DMS153 treated with DMSO at 0.1 percent for 48 hours (cell line): ENCODE measurements around the gene SFXN3.

Experiments used
- DNase-seq: peaks from one replicate; lab custom pipeline; 2025; ENCODE audit not compliant: unreplicated experiment; lab: John Stamatoyannopoulos, UW

The SFXN3 gene

DNA sequence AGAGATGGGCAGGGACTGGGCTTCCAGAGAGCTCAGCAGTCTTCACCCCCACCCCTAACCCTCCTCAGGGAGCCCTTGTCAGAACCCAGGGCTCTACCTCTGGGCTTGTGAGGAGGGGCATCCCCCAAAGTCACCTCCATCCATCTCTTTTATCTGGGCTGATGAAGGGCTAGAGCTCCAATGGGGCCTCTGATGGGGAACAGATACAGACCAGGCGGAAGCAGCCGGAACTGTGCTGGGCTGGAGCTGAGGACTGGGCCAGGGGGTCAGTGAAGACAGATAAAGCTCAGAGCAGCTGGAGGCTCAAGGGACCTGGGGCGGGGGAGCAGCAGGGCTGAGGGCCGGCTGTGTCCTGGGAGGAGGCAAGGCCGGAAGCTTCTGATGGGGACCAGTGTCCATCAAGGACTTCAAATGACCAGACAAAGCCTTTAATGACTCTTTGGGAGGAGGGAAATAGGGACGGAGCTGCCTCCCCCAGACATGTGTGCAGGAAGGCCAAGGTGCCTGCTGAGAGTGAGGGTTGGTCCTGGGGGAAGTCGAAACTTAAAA lies 40.9 kb downstream of the SFXN3 start:
- DNase-seq, result no peak

GRCh38 chr10:101072923-101073322 lies 41.9 kb downstream of the SFXN3 start:
- DNase-seq, result no peak

- no peak for DNase-seq
Measured at GRCh38 chr10:101073631-101074030, 42.6 kb downstream of the SFXN3 start.

- DNase-seq, result no peak
Measured at GRCh38 chr10:101075775-101076174, 44.7 kb downstream of the SFXN3 start.

DNA sequence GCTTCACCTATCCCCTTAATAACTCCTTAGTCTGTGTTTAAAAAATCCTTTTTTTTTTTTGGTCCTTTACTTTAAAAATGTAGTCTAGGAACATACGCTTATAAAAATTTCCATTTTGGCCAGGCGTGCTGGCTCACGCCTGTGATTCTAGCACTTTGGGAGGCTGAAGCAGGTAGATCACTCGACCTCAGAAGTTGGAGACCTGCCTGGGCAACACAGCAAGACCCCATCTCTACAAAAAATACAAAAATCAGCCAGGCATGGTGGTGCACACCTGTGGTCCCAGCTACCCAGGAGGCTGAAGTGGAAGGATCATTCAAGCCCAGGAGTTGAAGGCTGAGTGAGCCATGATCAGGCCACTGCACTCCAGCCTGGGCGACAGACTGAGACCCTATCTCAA lies 45.6 kb downstream of the SFXN3 start:
- no peak for DNase-seq

- DNase-seq, result no peak
Measured at GRCh38 chr10:101079874-101080273, 48.8 kb downstream of the SFXN3 start.

GRCh38 chr10:101080933-101081931 lies 50.2 kb downstream of the SFXN3 start:
- DNase-seq, result no peak

DNA sequence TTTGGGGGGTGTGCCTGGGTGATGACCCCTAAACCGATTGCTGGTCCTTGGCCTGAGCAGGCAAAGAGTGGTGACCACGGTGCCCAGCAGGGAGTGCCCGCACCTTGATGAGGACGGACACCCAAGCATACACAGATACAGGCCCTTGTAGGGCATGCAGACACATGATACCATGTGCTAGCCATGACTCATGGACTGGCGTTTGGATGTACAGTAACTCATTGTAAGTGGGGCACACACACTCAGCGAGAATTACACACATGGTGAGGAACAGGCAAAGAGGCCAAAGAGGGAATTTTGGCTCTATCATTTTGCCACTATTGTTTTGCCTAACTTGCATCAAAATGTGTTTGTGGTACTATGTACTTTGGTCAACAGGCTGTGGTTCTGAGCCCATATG lies 54.8 kb downstream of the SFXN3 start:
- DNase-seq, result no peak

DNA sequence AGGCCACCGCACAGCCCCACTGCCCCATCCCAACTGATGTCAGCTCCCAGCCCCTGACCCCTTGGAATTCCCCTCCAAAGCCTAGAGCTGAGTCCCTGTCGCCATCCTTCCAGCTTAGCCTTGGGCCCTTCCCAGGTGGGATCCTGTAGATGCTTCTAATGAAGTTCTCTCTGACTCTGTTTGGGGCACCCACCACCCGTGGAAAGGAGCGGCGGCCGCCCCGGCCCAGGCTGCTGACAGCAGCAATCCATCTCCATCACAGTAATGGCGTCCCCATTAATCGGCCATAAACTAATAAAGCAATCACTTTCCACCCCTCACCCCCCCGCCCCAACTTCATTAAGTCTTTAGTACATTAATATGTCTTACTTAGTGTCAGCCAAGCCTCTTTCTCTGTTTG lies 56.3 kb downstream of the SFXN3 start:
- DNase-seq, result no peak

DNA sequence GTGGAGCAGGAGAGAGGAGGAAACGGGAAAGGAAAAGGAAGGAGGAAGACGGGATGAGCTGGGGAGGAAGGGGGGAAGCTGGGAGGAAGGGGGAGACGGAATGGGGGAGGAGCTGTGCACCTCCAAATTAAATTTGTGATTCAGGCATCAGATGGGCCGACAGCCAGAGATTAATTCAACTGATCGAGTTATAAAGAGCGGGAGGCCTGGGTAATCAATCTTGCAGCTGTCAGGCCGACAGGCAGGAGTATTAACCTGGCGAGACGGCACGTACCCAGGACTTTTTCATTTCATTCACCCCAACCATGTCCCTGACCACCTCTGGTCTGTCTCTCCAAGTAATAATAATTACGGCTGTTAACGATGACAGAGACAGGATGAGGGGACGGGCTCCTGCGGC lies 56.9 kb downstream of the SFXN3 start:
- no peak for DNase-seq

DNA sequence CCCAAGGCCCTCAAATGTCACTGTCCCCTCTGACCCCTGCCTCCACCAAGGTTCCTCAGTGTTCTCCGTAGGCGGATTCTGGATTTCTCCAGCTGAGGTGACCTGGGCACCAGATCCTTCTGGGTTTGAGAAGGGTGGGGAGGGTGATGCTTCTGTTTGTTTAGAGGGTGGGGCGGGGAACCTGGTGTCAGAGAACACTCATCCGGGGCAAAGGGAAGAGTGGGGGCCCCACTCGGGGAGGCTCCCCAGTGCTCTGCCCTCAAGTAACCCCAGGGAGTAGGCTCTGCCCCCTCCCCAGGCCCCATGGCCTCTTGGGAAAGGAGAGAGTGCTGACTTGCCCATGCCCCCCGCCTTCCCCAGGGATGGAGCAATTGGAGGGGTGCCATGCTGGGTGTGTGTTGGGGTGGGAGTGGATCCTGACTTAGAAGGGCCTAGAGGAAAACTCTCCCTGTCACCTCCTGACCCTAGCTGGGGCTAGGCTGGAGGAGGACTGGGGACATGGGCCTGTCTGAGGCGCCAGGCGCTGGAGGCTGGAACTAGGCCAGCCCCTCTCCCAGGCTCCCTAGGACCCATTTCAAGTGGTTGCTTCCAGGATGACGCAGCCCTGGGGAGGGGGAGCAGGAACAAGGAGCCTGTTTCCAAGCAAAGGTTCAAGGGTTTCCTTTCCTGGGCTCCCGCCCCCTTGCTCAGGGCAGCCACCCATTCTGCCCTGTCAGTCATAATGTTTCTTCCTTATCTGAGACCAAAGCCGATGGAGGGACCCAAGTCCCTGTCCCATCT lies 58.7 kb downstream of the SFXN3 start:
- peak; percentile 24 for DNase-seq

DNA sequence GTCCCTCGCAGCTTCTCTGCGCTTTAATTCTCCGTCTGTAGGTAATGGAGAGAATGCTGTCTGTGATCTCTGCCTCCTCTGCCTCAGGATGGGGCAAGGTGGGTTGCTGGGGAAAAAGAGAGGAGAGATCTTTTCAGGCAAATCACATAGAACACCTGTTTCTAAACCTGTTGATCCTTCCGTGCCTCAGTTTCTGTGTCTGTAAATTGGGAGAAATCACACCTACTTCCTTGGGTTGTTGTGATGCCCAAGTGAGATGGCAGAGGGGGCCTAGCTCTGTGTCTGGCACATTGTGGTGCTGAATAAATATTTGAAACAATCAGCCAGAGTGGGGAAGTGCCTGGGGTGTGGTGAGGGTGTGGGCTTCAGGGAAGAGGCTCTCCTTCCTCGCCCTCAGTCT lies 59.6 kb downstream of the SFXN3 start:
- DNase-seq, result no peak
